NOMO-1 treated with dmso at 0.1 percent for 144 hours (cell line): ENCODE results near the gene ZCCHC7.

Experiments
- DNase-seq: peaks from one replicate; lab custom pipeline; 2025; ENCODE audit not compliant: unreplicated experiment; lab: John Stamatoyannopoulos, UW

Gene ZCCHC7

GRCh38 chr9:37328556-37329227 is 208.3 kb downstream of the ZCCHC7 start:
- no peak for DNase-seq

DNA sequence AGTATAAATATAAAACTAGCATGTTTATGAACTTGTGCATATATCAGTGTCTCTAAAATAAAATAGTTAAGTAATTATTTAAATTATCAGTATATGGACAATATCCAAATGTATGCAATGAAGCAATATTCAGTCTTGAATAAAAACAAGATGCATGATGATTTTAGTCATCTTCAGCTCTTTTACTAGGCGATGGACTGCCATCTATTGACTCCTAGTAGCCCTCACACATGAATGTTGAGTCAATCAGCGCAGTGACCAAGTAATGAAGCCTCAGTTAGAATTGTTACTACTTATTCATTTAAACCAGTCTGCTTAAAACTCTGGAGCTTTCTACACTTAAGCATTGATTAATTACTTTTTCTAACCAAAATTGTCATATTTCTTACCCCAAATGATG is 209.2 kb downstream of the ZCCHC7 start:
- no peak for DNase-seq

DNA sequence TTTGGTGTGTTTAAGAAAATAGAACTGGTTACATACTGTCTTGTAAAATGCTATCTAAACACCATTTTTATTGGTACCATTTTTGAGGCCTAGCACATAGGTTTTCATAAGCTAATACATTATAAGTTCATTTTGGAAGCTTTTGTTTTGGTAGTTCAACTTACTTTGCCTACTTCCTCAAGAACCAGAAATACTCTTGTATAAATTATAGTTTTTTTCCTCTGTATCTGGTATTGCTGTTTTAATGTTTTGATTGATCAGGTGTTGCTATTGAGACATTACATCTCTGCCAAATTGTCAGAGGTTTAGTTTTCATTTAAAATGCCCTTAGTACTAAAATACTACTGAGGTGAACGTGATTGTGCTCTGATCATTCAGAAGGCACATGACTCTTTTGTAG is 211.5 kb downstream of the ZCCHC7 start:
- no peak for DNase-seq

DNA sequence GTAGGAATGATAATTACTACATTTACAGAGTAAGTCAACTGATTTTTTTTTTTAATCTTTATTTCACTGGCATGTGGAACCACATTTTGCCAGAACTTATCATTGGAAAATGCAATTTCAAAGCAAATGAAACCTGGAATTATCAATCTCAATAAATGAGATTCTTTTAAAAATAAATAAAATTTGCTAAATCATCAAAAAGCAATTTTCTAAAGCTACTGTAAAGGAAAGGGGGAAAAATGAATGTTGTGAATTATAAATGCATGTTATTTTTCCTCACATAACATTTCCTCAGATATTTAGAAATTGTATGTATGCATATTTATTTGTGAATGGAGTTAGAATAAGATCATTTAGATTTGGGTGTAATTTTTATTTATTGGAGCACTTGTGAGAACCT is 212.2 kb downstream of the ZCCHC7 start:
- DNase-seq: no peak

DNA sequence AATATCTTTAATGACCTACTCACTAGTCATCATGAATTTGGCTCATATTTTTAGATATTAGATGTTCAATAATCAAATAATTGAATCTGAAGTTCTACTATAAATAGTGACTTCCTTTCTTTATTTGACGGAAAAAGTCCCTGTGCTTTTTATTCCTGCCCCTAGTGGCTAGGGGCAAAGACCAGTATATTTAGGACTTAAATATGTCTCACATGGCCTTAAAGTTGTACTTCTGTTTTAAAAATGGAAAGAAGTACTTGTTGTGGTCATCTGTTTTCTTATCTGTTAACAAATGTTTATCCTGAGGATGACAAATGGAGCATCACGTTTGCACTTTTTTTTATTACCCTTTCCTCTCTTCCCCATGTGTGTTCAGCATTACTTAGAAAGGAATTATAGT is 212.9 kb downstream of the ZCCHC7 start:
- DNase-seq: no peak

- no peak for DNase-seq
Observed at GRCh38 chr9:37335238-37335637, 214.9 kb downstream of the ZCCHC7 start.

DNA sequence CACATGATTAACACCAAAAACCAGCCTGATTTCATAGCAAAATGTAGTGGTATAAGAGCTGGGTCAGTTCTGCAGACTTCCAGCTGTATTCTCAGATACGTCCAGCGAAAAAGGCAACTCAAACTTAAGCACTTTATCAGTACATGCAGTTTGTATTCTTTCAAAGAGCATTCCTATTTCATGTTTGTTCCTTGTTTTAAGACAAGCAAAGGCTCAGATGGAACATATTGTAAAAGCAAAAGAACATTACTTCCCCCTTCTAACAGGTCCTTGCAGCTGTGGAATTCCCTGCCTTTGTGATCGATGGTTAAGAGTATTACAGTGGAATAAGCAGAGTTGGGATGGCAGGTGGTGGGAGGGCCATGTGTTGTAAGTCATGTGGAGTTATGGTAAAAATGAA is 215.8 kb downstream of the ZCCHC7 start:
- DNase-seq: no peak

GRCh38 chr9:37337301-37337890 is 217.0 kb downstream of the ZCCHC7 start:
- DNase-seq: no peak

DNA sequence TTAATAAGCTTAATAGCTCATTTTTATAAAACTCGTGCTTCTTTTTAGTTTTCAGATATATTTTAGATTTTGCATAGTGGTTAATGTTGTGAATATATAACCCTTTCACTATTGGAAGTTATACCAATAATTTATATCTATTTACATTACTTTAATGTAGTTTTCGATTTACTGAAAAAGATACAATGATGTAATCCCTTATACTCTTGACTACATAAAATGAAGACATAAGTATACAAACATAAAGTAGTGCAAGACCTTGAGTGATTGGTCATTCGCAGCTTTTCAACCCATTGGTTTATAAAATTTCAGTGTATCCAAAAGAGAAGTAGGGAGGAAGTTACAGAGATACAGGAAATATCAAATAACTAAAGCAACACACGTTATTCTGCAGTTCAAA is 217.8 kb downstream of the ZCCHC7 start:
- DNase-seq: no peak

GRCh38 chr9:37339923-37340322 is 219.5 kb downstream of the ZCCHC7 start:
- DNase-seq: no peak

GRCh38 chr9:37340961-37341360 is 220.6 kb downstream of the ZCCHC7 start:
- DNase-seq: no peak

- no peak for DNase-seq
Observed at GRCh38 chr9:37341704-37342103, 221.3 kb downstream of the ZCCHC7 start.

- no peak for DNase-seq
Observed at GRCh38 chr9:37342493-37342892, 222.1 kb downstream of the ZCCHC7 start.

DNA sequence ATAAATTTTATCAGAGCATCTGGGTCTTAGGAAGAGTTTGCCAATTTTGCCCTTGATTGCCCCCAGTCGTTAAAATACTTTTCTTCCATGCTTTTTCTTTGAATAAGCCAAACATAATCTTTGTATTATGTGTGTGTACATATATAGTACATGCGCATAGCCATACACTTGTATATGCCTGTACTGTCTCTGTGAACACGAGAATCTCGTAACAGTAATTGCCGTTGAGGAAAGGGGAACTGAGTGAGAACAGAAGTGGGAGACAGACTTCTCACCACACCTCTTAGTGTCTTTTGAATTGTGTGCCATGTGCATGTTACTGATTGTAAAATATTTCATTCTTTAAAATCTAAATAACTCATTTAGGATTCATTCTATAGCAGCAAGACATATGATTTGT is 222.5 kb downstream of the ZCCHC7 start:
- no peak for DNase-seq

- DNase-seq: no peak
Observed at GRCh38 chr9:37343724-37344123, 223.3 kb downstream of the ZCCHC7 start.

GRCh38 chr9:37345038-37345437 is 224.7 kb downstream of the ZCCHC7 start:
- no peak for DNase-seq

GRCh38 chr9:37348917-37349316 is 228.5 kb downstream of the ZCCHC7 start:
- no peak for DNase-seq

DNA sequence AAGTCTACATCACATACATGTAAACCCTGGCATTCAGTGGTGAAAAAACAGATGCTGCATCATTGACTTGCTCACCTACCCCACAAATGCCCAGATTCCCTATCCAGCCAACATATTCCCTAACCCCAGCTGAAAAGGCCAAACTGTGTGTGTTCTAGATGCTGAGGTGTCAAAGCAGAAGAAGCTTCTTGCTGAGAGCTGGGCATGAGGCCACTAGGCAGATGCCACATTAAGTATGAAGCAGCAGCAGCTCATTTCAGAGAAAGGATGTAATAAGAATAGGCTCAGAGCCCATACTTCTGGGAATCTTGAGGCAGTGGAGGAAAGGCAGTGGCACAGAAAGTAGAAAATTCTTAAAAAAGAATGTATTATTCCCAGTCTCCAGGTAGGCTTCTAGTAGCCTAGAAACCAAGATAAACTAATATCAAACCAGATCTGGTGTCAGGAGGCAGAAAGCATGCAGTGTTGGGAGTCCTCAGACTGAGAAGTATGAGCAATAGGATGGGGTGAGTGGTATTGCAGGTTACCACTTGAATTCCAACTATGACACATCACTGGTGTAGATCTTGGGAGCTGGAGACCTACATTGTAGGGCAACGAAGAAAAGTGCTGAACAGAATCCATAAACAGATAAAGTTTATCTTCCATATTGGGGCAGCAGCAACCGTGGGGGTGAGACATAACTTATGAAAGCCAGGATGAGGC is 230.3 kb downstream of the ZCCHC7 start:
- DNase-seq: no peak

DNA sequence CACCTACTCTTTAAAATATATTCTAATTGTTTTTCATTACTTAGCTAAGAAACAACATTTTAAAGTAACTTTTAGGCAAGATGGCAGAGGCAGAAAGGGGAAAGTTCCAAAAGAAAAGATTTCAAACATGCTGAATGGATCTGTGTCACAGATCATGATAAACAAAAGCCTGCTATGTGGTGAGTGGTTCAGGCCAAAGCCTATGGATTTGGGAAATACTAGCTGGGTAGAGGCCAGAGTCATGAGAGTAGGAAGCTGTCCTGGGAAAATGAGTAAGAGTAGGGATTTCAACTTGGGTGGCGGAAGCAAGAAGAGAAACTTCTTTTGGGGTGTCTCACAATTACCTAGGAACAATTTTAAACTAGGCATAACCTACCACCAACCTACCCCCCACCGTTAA is 233.4 kb downstream of the ZCCHC7 start:
- DNase-seq: no peak

- DNase-seq: no peak
Observed at GRCh38 chr9:37362430-37362829, 242.1 kb downstream of the ZCCHC7 start.

DNA sequence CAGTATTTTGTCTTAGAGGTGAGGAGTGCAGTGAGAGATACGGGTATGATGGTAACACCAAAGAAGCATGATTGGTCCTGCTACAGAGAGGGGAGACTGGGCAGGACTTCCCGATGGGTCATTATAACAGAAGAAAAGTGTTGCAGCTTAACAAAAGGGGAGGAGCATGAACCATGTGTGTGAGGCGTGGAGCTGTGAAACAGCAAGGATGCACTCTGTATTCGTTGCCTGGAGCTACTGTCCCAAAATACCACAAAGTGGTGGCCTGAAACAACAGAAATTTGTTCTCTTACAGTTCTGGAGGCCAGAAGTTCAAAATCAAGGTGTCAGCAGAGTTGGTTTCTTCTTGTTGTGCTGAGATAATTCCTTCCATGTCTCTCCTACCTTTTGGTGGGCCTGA is 242.8 kb downstream of the ZCCHC7 start:
- DNase-seq: no peak

- no peak for DNase-seq
Observed at GRCh38 chr9:37364136-37364535, 243.8 kb downstream of the ZCCHC7 start.
